Activated CD4-positive, alpha-beta memory T cell treated with anti-CD3 and anti-CD28 coated beads, Interleukin-2, amount 10 ng/mL, durations not matched to agents 7 days and 5 days (primary cell): ENCODE data around the gene AP4E1. TPM values are rescaled to one million over a fixed set of nuclear protein-coding genes. Genes with fewer than 3 reads are reported as not detected.

Source experiments
- CTCF ChIA-PET: fragments of 350-600 bp; sonication (Branson Sonifier 250); formaldehyde crosslinking; loops from one replicate; lab custom pipeline; 2021; ENCODE audit warnings: antibody characterized with exemption, inconsistent platforms; lab: Charles Lee
- POLR2A ChIA-PET: fragments of 350-600 bp; sonication (Branson Sonifier 250); formaldehyde crosslinking; loops from one replicate; lab custom pipeline; 2021; ENCODE audit warnings: antibody characterized with exemption; lab: Charles Lee
- DNase-seq: peaks from one replicate; pipeline ENCODE4 v3.0.0-alpha.2; 2020
- H3K27ac Mint-ChIP-seq: one replicate; pipeline ENCODE4 v1.8.0; 2021; ENCODE audit warnings: mild to moderate bottlenecking, mixed read lengths
- H3K27me3 Mint-ChIP-seq: one replicate; pipeline ENCODE4 v1.8.0; 2021; ENCODE audit warnings: mixed read lengths
- H3K36me3 Mint-ChIP-seq: one replicate; pipeline ENCODE4 v1.8.0; 2021; ENCODE audit warnings: low read depth, mixed read lengths
- H3K4me1 Mint-ChIP-seq: one replicate; pipeline ENCODE4 v1.8.0; 2021; ENCODE audit warnings: mixed read lengths
- H3K4me3 Mint-ChIP-seq: one replicate; pipeline ENCODE4 v1.8.0; 2021; ENCODE audit warnings: mild to moderate bottlenecking, mixed read lengths
- H3K9me3 Mint-ChIP-seq: one replicate; pipeline ENCODE4 v1.8.0; 2021; ENCODE audit warnings: mixed read lengths
- total RNA-seq, 2 experiments: library from RNA; stranded (reverse); gene quantifications; one replicate each; pipeline ENCODE4 v1.2.3, GENCODE V29; 2021

Gene AP4E1
- total RNA-seq, 2 experiments from 2014 or later, result 13.3 to 14.5 TPM

DNA sequence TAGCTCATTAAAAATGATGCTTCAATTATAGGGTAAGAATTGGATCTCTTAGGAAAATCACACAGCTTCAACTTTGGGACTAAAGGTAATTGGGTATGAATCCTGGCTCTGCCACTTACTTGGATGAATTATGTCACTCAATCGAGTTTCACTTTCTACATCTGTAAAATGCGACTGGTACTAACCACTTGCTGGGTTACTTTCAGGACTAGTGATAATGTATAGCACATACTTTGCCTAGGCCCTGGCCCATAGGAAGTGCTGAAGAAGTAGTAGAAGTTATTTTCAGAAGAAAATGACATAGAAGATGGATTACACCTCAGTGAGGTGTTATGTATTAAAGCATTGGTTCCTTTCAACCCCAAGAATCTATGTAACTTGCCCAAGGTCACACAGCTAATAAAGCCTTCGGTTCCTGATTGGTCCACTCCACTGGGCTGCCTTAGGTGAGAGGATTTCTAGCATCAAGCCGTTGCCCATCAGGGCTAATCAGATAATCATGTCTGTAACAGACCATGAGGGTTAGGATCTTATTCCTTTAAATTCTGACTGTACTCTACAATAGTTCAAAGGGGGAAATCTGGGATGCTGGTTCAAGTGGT lies 29.4 kb upstream of the AP4E1 start:
- Mint-ChIP-seq H3K36me3 (no peaks in the 10 kb centered on the region), H3K27ac (peak overlapping the region; percentile 75), H3K9me3 (no peaks in the 10 kb centered on the region), H3K4me1 (peaks cover 65% of the 10 kb centered on the region), H3K4me3 (peak overlapping the region; percentile 20), H3K27me3 (peaks cover 1% of the 10 kb centered on the region)
- ChIA-PET CTCF (interaction anchor here (0.5 to 4.0 kb wide), 5 partner anchors 7 to 468 kb away, joined by 3 to 24 read pairs (median 4); partner anchors contain the start of genes AP4E1 and TRPM7), POLR2A (interaction anchor here (0.8 to 3.6 kb wide), 7 partner anchors 9 to 525 kb away, joined by 3 to 26 read pairs (median 4); partner anchors contain the start of gene GABPB1)
- peak; percentile 38 for DNase-seq

GRCh38 chr15:50880206-50880605 lies 28.3 kb upstream of the AP4E1 start:
- ChIA-PET POLR2A (interaction anchor here (0.6 to 3.6 kb wide), 7 partner anchors 27 to 1645 kb away, joined by 3 to 26 read pairs (median 7); partner anchors contain the start of genes AP4E1, GABPB1, SPPL2A and USP8), CTCF (interaction anchor here (0.6 to 2.9 kb wide), 3 partner anchors 9 to 522 kb away, joined by 3 to 13 read pairs (median 3); partner anchors contain the start of gene AP4E1)
- H3K9me3 Mint-ChIP-seq, result no peaks in the 10 kb centered on the region
- H3K4me3 Mint-ChIP-seq, result no peak overlapping the region
- H3K36me3 Mint-ChIP-seq, result no peaks in the 10 kb centered on the region
- peak overlapping the region; percentile 83 for H3K27ac Mint-ChIP-seq
- no peaks in the 10 kb centered on the region for H3K27me3 Mint-ChIP-seq
- H3K4me1 Mint-ChIP-seq, result peaks cover 75% of the 10 kb centered on the region
- no peak for DNase-seq

DNA sequence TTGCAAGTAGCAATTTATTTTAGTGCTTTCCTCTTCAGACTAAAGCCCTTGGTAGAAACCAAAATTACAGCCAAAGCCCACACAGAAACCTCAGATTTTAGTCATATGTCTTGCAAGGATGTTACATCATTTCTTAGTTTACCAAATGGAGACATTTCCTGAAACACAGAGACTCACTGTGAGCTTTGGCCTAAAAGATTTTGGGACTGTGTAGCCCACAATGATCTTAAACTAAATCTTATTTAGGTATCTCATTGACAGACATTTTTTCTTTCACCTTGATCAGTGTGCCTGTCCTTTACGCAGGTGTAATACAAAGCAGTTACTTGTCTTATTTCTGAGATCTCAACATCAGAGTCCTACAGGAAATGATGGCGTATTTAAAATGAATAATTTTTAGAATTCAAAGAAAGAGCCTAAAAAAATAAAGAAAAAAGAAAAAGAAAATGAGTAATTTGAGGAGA lies 27.8 kb upstream of the AP4E1 start:
- DNase-seq, result no peak

DNA sequence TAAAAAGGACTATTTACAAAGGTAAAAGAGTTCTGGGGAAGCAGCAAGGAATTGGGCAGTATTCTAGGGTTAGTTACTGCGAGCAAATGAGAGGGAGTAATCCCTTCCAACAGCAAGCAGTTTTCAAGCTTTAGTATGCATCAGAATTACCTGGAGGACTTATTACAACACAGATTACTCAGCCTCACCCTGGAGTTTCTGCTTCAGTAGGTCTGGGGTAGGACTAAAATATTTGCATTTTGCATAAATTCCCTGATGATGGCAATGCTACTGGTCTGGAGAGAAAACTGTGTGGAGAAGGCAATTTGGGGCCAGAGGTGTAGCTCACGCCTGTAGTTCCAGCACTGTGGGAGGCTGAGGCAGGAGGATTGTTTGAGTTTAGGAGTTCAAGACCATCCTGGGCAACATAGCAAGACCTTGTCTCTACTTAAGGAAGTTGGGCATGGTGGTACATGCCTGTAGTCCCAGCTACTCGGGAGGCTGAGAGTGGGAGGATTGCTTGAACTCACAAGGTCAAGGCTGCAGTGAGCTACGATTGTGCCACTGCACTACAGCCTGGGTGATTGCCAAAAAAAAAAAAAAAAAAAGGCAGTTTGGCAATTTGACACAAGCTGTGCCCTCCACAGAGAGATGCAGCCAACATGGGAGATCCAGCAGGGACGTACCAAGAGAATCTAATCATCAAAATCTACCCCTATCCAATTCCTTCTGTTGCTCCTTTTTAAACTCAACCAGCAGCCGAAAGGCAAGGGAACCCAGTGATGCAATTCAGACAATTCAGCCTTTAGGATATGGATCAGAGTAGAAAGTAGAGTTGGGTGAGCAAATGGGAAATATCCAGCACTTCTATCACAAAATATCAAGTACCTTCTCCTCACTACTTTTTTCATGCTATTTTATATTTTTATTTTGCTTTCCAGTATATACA lies 27.1 kb upstream of the AP4E1 start:
- no peaks in the 10 kb centered on the region for H3K36me3 Mint-ChIP-seq
- peak overlapping the region; percentile 83 for H3K27ac Mint-ChIP-seq
- peak overlapping the region; percentile 16 for H3K4me3 Mint-ChIP-seq
- POLR2A ChIA-PET, result interaction anchor here (0.6 to 3.6 kb wide), 7 partner anchors 26 to 1646 kb away, joined by 3 to 26 read pairs (median 10); partner anchors contain the start of genes AP4E1, GABPB1, SPPL2A and TRPM7
- H3K27me3 Mint-ChIP-seq, result no peaks in the 10 kb centered on the region
- no peaks in the 10 kb centered on the region for H3K9me3 Mint-ChIP-seq
- no peak for DNase-seq
- CTCF ChIA-PET, result interaction anchor here (0.7 to 2.9 kb wide), 4 partner anchors 9 to 131 kb away, joined by 3 to 13 read pairs (median 7); partner anchors contain the start of gene AP4E1
- peaks cover 85% of the 10 kb centered on the region for H3K4me1 Mint-ChIP-seq

More for the DNA sequence above, 27.8 kb upstream of the AP4E1 start:
- peak overlapping the region; percentile 83 for H3K27ac Mint-ChIP-seq
- ChIA-PET POLR2A (interaction anchor here (0.6 to 3.6 kb wide), 7 partner anchors 27 to 1646 kb away, joined by 3 to 26 read pairs (median 7); partner anchors contain the start of genes AP4E1, GABPB1, SPPL2A and USP8), CTCF (interaction anchor here (0.6 to 2.9 kb wide), 3 partner anchors 10 to 523 kb away, joined by 3 to 13 read pairs (median 3); partner anchors contain the start of gene AP4E1)
- peaks cover 79% of the 10 kb centered on the region for H3K4me1 Mint-ChIP-seq
- no peaks in the 10 kb centered on the region for H3K27me3 Mint-ChIP-seq
- H3K36me3 Mint-ChIP-seq, result no peaks in the 10 kb centered on the region
- H3K4me3 Mint-ChIP-seq, result no peak overlapping the region
- H3K9me3 Mint-ChIP-seq, result no peaks in the 10 kb centered on the region

DNA sequence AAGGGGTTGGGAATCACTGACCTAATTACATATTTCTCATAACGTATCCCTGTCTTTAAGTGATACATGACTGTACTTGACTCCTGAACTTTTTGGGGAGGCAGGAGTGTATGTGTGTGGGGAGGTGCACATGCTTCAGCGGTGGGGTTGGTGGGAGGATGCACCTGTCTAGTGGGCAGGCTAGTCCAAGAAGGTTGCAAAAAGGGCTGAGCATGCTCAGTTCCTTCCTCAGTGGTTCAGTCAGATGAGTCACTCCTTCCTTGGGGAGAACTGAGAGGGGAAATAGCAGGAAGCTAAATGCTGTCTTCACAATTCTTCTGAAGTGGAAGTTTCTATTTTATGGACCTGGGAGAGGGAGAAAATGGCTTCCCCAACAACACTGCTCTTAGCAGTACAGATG lies 24.6 kb upstream of the AP4E1 start:
- peak; percentile 52 for DNase-seq
- no peaks in the 10 kb centered on the region for H3K27me3 Mint-ChIP-seq
- peaks cover 1% of the 10 kb centered on the region for H3K36me3 Mint-ChIP-seq
- ChIA-PET POLR2A (interaction anchor here (2.4 to 3.3 kb wide), 2 partner anchors 23 to 25 kb away, joined by 8 to 32 read pairs; partner anchors contain the start of gene AP4E1), CTCF (no interaction called here)
- peak overlapping the region; percentile 91 for H3K27ac Mint-ChIP-seq
- peaks cover 72% of the 10 kb centered on the region for H3K4me1 Mint-ChIP-seq
- H3K4me3 Mint-ChIP-seq, result no peak overlapping the region
- no peaks in the 10 kb centered on the region for H3K9me3 Mint-ChIP-seq

GRCh38 chr15:50884540-50884939 lies 23.9 kb upstream of the AP4E1 start:
- H3K4me1 Mint-ChIP-seq, result peaks cover 66% of the 10 kb centered on the region
- CTCF ChIA-PET, result interaction anchor here (0.5 to 4.1 kb wide), 6 partner anchors 7 to 460 kb away, joined by 3 to 24 read pairs (median 4); no protein-coding TSS in a partner anchor
- H3K9me3 Mint-ChIP-seq, result no peaks in the 10 kb centered on the region
- POLR2A ChIA-PET, result interaction anchor here (1.2 to 3.3 kb wide), 5 partner anchors 8 to 530 kb away, joined by 3 to 32 read pairs (median 8); partner anchors contain the start of gene GABPB1
- H3K27me3 Mint-ChIP-seq, result no peaks in the 10 kb centered on the region
- no peak overlapping the region for H3K4me3 Mint-ChIP-seq
- peak overlapping the region; percentile 91 for H3K27ac Mint-ChIP-seq
- no peak for DNase-seq
- peaks cover 6% of the 10 kb centered on the region for H3K36me3 Mint-ChIP-seq

DNA sequence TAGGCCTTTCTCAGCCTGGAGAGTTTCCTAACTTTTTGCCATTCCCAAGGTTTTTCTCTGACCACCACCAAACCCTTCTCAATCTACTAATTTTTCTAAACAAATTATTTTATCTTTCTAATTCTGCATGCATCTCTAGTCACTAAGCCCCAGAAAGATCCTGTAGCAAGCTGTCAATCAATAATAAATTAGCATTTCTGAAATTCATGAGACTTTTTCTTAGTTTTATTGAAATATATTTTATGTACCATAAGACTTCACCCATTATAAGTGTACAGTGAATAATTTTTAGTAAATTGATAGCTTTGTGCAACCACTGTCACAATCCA lies 22.4 kb upstream of the AP4E1 start:
- CTCF ChIA-PET, result interaction anchor here (0.7 to 4.1 kb wide), 13 partner anchors 9 to 210 kb away, joined by 3 to 24 read pairs (median 4); partner anchors contain the start of gene TRPM7
- POLR2A ChIA-PET, result interaction anchor here (1.1 to 3.3 kb wide), 6 partner anchors 10 to 307 kb away, joined by 3 to 32 read pairs (median 5); partner anchors contain the start of gene AP4E1
- no peak overlapping the region for H3K4me3 Mint-ChIP-seq
- H3K36me3 Mint-ChIP-seq, result peaks cover 14% of the 10 kb centered on the region
- DNase-seq, result no peak
- H3K4me1 Mint-ChIP-seq, result peaks cover 52% of the 10 kb centered on the region
- no peaks in the 10 kb centered on the region for H3K27me3 Mint-ChIP-seq
- no peaks in the 10 kb centered on the region for H3K9me3 Mint-ChIP-seq
- H3K27ac Mint-ChIP-seq, result peak overlapping the region; percentile 91

- Mint-ChIP-seq H3K27me3 (no peaks in the 10 kb centered on the region), H3K27ac (peak overlapping the region; percentile 91), H3K4me1 (peaks cover 46% of the 10 kb centered on the region), H3K36me3 (peaks cover 15% of the 10 kb centered on the region), H3K9me3 (no peaks in the 10 kb centered on the region), H3K4me3 (no peak overlapping the region)
- ChIA-PET POLR2A (interaction anchor here (1.1 to 3.3 kb wide), 3 partner anchors 20 to 200 kb away, joined by 3 to 32 read pairs (median 8); no protein-coding TSS in a partner anchor), CTCF (interaction anchor here (0.7 to 4.1 kb wide), 12 partner anchors 9 to 210 kb away, joined by 3 to 24 read pairs (median 4); partner anchors contain the start of gene TRPM7)
- no peak for DNase-seq
Observed at GRCh38 chr15:50886611-50887345, 21.7 kb upstream of the AP4E1 start.

DNA sequence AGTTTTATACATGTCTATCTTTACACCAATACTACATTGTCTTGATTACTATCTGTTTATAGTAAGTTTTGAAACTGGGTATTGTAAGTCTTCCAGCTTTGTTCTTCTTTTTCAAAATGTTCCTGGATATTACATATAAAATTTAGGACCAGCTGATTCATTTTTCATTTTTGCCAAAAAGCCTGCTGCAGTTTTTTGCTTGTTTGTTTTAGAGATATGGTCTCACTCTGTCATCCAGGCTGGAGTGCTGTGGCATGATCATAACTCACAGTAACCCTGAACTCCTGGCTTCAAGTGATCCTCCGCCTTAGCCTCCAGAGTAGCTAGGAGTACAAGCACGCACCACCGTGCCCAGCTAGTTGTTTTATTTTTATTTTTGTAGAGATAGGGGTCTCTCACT lies 20.4 kb upstream of the AP4E1 start:
- H3K4me3 Mint-ChIP-seq, result no peak overlapping the region
- no peak overlapping the region for H3K27ac Mint-ChIP-seq
- H3K27me3 Mint-ChIP-seq, result no peaks in the 10 kb centered on the region
- DNase-seq, result no peak
- H3K4me1 Mint-ChIP-seq, result peaks cover 38% of the 10 kb centered on the region
- H3K36me3 Mint-ChIP-seq, result peaks cover 15% of the 10 kb centered on the region
- CTCF ChIA-PET, result interaction anchor here (1.0 to 4.1 kb wide), 3 partner anchors 11 to 17 kb away, joined by 3 to 24 read pairs (median 6); no protein-coding TSS in a partner anchor
- H3K9me3 Mint-ChIP-seq, result peaks cover 4% of the 10 kb centered on the region
- POLR2A ChIA-PET, result interaction anchor here (1.0 to 1.3 kb wide), 3 partner anchors 10 to 705 kb away, joined by 3 to 4 read pairs (median 3); no protein-coding TSS in a partner anchor

GRCh38 chr15:50889589-50889988 lies 18.9 kb upstream of the AP4E1 start:
- no peak for DNase-seq
- Mint-ChIP-seq H3K27ac (no peak overlapping the region), H3K4me3 (no peak overlapping the region), H3K4me1 (peaks cover 25% of the 10 kb centered on the region), H3K36me3 (peaks cover 22% of the 10 kb centered on the region), H3K9me3 (peaks cover 14% of the 10 kb centered on the region), H3K27me3 (no peaks in the 10 kb centered on the region)
- ChIA-PET CTCF (no interaction called here), POLR2A (no interaction called here)

- peaks cover 14% of the 10 kb centered on the region for H3K4me1 Mint-ChIP-seq
- CTCF ChIA-PET, result no interaction called here
- no peak overlapping the region for H3K27ac Mint-ChIP-seq
- POLR2A ChIA-PET, result no interaction called here
- no peaks in the 10 kb centered on the region for H3K27me3 Mint-ChIP-seq
- no peak for DNase-seq
- no peak overlapping the region for H3K4me3 Mint-ChIP-seq
- peaks cover 14% of the 10 kb centered on the region for H3K9me3 Mint-ChIP-seq
- H3K36me3 Mint-ChIP-seq, result peaks cover 22% of the 10 kb centered on the region
Observed at GRCh38 chr15:50890751-50891150, 17.7 kb upstream of the AP4E1 start.
